HG02588 (cell line): Measurements from ENCODE around the gene CASZ1.

Source experiments
- ATAC-seq: cut with Tn5 transposase; IDR thresholded peaks from one replicate; pipeline ENCODE4 v1.9.1; 2021; ENCODE audit warnings: mild to moderate bottlenecking, moderate library complexity; ENCODE audit not compliant: unreplicated experiment

CASZ1 gene

DNA sequence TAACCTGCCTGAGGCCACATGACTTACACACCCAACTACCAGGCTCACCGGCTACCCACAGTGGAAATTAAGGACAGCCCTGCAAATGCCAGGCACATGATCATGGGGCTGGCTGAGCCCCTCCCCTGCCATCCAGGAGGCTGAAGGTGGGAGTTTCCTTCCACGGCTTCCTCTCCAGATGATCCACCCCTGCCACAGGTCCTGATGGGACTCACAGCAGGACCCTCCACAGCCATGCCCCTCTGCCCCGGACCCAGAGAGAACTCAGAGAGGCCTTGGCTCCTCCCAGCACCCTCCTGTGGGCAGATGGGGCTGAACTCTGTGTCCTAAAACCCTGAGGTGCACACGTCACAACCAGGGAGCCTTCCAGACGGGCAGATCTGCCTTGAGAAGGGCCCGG is 29.1 kb upstream of the CASZ1 start:
- no peak for ATAC-seq

DNA sequence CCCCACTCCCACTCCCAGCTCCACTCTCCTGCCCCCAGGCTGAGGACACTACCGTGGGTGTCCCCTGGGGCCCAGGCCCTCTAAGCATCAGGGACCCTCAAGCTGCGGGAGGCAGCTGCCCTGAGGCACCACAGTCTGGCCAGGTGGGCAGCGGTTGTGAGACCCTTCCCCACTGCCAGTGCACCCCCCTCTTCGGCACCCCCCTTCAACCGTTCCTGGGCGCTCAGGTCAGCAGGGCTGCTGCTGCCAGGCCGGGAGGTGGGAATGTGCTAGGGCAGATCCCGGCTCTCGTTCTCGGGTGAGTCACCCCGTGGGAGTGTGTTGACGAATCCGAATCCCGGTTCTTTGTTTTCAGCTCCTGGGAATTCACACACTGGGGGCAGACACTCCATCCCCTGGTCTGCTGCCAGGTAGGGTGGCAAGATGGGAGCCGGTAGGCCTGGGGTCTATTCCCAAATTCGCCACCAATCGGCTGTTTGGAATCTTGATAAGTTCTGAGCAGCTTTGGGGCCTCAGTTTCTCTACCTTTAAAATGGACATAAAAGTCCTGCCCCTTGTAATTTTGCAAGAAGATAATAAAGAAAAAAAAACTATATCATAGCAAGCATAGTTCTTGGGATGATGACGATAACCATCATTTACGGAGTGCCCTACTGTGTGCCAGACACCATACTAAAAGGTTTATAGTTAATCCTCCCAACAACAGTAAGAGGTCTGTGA is 28.5 kb upstream of the CASZ1 start:
- ATAC-seq: no peak

- ATAC-seq: no peak
Measured at GRCh38 chr1:10823000-10823401, 26.6 kb upstream of the CASZ1 start.

DNA sequence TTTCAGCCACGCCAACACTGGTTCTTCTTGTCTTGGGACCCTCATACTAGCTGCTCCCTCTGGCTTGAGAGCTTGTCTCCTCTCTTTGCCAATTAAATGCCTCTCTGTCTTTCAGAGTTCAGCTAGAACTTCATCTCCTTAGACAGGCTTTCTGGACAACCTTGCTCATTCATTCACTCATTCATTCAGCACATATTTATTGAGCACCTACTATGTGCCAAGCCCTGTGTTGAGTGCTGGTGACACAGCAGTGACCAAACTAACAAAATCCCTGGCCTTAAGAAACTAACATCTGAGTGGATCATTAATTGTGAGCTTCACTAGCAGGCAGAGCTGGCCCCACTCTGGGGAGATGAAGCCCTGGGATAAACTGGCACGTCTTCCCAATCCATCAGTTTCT is 24.9 kb upstream of the CASZ1 start:
- ATAC-seq: no peak

DNA sequence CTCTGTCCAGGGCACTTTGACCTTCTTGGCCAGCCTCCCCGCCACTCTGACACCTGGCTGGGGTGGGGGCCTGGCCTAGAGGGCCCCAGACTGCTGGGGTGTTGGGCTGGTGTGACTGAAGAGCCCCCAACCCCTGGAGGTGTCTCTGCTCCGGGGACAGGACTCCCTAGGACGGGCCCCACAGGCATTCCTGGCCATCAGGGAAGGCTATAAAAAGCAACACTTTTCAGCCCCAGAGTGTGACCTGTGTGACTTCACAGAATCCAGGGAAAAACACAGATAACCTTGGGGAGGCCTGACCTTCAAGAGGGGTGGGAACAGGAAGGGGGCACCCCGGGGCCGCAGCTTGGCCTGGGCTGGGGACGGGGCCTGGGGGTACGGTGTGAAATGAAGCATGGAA is 24.0 kb upstream of the CASZ1 start:
- no peak for ATAC-seq

DNA sequence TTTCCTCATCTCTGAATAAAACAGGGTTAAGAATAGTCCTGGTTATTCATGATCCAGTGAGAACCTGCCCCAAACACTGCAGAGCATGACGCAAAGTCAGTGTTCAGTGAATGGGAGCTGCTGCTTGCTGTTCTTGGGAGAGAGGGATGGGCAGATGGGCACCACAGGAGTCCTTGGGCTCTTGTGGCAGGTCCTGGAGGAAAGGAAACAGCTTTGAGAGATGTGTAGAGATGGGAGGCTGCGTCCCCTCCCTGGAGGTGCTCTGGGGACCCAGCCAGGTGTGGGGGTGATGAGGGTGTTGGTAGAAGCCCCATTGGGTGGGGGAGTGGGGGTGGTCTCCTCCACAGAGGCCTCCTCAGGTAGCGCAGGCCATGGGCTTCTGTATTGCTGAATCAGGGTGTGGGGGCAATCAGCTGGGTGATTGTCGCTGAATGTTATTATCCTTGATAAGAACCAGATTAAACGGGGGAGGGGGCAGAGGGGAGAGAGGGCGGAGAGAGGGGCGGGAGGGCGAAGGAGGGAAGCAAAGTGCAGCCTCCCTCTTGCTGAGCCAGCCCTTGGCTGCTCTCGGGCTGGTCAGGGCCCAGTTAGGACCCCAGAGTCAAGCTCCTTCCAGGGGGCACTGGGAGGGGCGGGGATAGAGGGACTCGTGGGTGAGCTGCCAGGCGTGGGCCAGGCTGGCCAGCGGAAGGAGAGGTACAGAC is 22.9 kb upstream of the CASZ1 start:
- ATAC-seq: no peak

DNA sequence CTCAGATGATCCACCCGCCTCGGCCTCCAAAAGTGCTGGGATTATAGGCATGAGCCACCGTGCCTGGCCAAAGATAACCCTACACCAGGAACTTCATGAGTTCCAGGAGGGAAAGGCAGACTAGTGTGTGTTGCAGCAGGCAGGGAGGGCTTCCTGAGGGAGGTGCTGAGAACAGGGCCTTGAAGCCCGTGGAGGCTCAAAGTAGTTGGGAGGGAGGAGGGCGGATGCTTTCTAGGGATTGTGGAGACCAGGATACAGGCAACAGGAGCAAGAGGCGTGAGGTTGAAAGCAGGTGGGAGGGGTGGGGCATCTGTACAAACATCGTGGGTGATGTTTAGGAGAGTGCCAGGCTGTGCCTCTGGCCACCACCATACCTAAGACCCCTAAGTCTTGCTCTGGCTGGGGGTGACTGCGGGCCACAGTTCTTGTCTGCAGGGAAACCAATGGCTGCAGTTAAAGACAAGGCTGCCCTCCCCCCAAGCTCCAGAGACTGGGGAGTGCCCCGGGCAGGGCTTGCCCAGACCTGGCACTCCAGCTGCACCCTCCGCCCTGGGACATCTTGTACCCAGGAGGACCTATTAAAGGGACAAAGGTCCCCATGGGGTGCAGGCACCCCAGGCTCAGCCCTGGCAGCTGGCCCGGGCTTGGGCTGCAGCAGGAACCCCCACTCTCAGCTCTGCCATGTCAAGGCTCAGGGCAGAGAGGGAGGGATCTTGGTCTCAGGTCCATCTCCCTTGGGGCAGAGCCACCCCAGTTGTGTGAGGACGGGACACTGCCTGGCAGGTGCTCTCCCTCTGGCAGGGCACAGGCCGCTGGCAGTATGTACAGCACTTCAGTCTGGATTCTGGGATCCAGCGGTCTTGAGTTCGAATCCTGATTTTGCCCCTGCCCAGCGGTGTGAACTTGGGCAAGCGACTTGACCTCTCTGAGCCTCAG is 22.1 kb upstream of the CASZ1 start:
- ATAC-seq: no peak

- no peak for ATAC-seq
Measured at GRCh38 chr1:10816743-10817369, 20.4 kb upstream of the CASZ1 start.

GRCh38 chr1:10816233-10816632 is 19.8 kb upstream of the CASZ1 start:
- ATAC-seq: no peak

DNA sequence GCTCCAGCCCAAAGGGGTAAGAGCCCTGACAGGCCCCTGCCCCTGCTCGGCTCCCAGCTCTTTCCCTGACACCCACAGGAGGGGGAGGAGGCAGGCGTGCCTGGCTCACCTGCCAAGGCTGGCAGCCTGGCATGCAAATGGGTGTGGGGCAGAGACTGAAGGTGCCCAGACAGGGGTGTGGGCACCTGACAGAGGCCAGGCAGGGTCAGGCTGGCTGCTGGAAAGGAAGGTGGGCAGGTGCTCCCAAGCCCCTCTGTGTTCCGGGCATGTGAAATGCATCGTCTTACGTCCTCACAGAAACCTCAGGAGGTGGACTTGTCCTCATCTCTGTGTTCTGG is 19.4 kb upstream of the CASZ1 start:
- no peak for ATAC-seq

DNA sequence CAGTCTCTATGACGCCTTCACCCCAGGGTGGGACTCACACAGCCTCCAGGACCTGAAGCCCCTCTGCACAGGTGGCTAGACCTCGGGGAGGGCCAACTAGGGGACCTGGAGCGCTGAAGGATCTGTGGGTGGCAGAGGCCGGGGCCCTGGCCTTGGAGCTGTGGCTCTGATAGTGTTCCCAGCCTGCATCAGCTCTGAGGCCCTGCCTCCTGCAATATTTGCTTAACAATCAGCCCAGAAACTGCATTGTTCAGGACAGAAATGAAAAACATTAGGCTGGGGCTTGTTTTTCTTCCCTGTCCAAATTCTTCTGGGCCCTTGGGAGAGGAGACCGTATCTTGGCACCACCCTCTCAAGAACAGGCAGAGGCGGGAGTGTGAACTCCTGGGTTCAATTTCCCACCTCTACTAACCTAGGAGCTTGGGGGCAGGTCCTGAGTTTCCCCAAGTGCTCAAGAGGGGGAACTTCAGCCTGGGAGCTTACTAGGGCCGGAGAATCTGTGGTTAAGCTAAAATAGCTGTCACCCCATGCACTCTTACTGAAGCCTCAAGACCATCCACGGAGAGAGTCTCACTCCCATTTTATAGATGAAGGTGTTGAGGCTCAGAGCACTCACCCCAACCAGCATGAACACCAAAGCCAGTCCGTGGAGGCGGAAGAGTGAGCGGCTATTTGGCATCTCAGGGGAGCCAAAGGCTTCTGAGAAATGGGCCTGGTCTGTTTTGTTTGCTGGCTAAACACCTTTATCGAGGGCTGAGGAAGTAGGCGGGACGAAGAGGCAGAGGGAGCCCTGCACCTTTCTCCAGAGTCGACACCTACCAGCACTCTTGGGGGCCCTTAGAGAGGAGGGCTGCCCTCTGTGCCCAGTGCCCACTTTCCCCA is 18.8 kb upstream of the CASZ1 start:
- ATAC-seq: no peak

GRCh38 chr1:10814312-10814711 is 17.9 kb upstream of the CASZ1 start:
- ATAC-seq: no peak

GRCh38 chr1:10813799-10814198 is 17.4 kb upstream of the CASZ1 start:
- ATAC-seq: no peak

- ATAC-seq: no peak
Measured at GRCh38 chr1:10812387-10812915, 16.0 kb upstream of the CASZ1 start.

DNA sequence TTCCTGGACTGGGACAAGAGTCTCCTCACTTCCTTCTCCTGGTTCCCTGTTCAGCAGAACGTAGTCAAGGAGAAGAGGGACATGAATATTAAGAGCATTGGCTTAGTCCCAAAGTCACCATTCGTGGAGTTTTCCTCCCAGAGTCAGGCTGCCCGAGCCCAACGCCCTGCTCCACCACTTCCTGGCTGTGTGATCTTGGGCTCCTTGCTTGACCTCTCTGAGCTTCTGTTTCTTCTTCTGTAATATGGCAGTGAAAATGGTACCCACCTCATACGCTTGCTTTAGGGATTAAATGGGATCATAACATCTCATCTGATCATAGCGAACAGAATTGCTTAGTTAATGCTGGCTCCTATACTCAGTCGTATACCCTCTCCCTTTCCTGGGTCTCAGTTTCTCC is 12.0 kb upstream of the CASZ1 start:
- no peak for ATAC-seq

- ATAC-seq: no peak
Measured at GRCh38 chr1:10806966-10807365, 10.5 kb upstream of the CASZ1 start.

- ATAC-seq: no peak
Measured at GRCh38 chr1:10803971-10804820, 7.8 kb upstream of the CASZ1 start.

DNA sequence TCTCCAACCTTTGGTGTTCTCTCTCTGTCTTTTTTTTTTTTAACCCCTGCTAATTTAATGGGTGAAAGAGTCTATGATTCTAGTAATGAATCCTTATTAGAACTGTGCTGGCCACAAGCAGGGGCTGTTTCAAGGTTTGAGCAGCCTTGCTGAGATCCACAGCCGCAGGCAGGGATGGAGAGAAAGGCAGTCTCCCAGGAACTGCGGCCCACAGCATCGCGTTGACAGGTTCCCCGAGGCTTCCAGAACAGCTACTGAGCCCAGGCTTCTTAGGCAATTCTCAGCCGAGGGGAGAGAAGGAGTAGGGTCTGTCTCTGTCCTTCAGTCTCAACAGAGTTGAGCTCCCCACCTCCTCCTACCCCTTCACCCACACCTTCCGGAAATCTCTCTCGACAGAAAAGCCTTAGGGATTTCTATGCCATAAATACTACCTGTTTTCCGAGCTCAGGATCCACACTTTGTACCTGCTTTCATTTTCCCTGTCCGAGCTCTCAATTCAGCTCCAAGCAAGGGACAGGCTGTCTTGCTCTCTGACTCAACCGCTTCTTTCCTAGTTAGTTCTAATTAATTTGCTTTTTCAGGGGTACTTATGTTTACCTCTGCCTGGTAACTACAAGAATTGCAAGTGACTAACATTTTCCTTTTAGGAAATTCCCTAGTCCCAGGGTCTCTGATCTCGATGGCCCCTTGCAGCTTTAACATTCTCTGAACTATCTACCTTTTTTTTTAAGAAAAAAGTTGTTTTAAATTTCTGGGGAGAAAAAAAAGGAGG is 6.7 kb upstream of the CASZ1 start:
- no peak for ATAC-seq
